Hair follicular keratinocyte (primary cell): ENCODE measurements around the gene PCNX1. TPM values are rescaled to one million over a fixed set of nuclear protein-coding genes. Genes with fewer than 3 reads are reported as not detected.

Source experiments
- total RNA-seq: library from RNA; depleted of rRNA; stranded (reverse); fragments of >200 nt; gene quantifications from 2 replicates; pipeline ENCODE4 v1.2.3, GENCODE V29; 2015

PCNX1 gene
- 19.7 and 36.4 TPM in 2 replicates for total RNA-seq

GRCh38 chr14:70907176-70907995 is at the start of gene PCNX1:
PCNX1 (plus strand) TSS chr14:70907459; CDS start chr14:70907851, 392 bp downstream.

Other genes starting within 250 kb of the PCNX1 start
- gene MAP3K9, start 97.9 kb upstream of the PCNX1 start, total RNA-seq, result 9.0 and 11.9 TPM in 2 replicates